Measurements from ENCODE around the gene GNAL.

The GNAL gene

GRCh38 chr18:11775436-11776174 lies 86.5 kb downstream of the GNAL start:
- DNase-seq: no peak

DNA sequence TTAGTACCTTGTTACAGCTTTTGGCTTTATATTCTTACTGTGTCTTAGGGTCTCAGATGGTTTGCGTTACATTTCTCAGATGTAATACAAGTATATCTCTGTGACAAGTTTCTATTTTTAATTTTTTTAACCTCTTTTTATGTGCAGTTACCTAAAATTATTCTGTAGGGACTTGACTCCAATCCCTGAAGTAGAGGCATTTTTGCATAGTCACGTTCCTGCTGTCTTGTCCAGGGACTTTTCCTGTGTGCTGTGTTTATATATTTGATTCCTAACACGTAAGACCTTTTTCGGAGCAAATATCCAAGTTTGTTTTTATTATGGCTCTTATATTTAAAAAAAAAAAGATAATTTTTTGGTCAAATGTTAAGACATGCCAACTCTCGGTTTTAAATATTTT lies 91.0 kb downstream of the GNAL start:
- no peak for DNase-seq

DNA sequence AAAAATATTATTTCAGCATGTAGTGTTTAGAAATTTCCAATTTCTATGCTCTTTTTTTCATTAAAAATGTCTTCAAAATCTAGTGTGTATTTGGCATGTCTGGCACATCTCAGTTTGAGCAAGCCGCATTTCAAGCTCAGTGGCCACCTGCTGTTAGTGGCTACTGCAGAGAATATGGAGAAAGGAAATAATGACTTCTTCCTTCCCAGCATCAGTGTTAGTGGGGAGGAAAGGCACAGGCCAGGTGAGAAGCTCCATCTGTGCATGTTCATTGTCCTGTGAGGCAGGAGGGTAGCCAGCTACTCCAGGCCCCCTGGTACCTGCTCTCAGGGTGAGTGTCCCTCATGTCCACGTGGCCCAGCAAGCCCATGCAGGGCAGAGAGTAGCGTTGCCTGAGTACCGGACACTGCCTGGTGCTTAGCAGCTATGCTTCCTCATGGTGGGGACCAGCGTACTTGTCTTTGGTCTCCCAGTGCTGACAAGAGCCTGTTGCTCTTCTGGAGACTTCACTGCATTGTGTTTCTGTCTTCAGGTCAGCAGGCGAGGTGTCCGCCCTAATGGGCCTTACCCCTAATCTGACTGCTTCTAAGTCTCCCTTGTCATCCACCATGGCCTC lies 94.8 kb downstream of the GNAL start:
- no peak for DNase-seq

DNA sequence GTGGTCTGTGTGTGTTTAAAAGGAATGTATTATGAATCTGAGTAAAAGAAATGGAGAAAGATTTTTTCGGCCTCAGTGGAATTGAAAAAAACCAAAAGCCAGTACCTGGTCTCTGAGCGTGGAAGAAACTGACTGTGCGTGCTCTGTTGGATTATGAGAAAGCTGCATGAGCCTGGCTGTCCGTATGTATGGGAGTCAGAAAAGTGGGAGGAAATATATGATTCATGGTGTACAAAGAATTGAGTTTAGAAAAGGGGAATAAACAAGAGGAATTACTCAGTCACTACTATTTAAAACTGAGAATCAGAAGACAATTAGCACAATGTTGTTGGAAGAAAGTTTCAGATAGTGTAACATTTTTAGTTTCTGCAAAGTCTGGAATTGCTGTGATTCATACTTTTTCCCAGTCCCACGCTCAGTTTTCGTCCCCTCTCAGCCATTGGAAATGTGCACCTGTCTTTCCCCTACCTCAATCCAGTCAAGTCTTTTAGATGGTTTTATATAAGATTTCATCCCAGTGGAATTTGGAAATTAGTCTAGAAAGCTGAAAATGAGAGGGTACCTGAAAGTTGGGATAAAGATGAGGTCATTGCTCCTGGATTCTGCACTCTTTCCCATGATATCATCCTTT lies 95.7 kb downstream of the GNAL start:
- DNase-seq: no peak

GRCh38 chr18:11785444-11786055 lies 96.5 kb downstream of the GNAL start:
- no peak for DNase-seq

DNA sequence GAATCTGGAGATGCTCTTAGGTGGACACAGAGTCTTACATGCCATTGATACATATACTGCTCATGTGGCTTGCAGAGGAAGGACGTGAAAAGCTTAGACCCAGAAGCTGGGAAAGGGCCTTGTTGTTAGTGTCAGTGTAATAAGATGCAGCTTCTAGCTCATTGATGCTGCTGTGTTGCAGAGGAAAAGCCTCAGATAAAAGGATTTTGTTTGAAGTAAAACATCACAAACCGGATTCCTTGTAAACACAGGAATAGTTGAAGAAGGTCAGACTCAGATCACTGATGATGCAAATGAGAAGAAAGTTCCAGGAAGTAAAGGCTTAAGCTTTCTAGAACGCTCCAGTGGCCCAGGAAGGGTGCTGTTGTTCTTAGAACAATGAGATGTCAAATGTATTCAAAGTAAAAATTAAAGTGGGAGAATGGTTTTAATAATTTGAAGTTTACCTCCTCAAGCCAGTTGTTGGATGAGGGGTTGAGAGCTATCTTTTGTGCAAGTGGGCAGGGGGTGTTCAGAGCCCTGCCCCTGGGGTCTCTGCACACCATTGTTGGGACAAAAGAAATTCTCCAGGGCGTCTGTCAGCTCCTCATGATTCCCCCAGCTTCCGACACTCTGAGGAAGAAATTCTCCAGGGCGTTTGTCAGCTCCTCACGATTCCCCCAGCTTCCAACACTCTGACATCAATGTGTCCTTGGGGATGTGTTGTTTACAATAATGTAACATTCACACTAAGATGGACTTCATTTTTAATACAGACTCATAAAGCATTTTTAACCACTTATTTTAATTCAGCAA lies 100.8 kb downstream of the GNAL start:
- no peak for DNase-seq

- DNase-seq: no peak
Observed at GRCh38 chr18:11791131-11791530, 102.1 kb downstream of the GNAL start.

GRCh38 chr18:11792632-11793031 lies 103.6 kb downstream of the GNAL start:
- no peak for DNase-seq

GRCh38 chr18:11794195-11794594 lies 105.1 kb downstream of the GNAL start:
- no peak for DNase-seq

DNA sequence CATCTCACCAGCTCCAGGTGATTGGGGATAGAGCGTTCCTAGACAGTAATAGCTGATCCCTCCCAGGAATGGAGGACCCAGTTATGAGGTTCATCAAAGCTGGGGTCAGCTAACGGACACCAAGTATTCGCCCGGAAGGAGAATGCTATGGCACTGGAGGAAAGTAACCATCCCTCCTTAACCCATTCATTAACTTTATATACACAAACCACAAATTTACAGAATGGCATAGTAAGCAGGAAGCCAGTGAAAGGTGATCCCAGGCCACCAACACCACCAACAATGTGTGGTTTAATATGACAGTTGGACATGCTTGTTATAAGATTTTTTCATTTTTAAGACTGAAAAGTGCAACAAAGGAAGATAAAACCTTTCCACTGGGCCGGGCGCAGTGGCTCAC lies 106.9 kb downstream of the GNAL start:
- DNase-seq: no peak

DNA sequence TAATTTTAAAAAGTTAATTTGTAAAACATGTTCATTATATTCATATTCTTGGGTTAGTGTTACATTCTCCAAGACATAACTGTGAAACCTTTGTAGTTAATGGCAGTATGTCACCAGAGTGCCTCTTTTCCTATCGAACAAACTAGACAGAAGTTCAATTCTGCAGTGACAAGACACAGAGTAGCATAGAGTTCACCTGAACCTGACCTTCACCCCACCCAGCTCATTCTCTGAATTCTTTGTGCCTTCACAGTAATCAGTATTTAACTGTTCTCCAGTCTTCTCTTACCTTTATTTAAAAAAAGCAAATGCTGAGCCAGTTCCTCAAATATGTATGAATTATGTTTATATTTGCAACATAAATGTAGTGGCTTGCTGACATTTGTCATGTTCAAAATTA lies 109.2 kb downstream of the GNAL start:
- DNase-seq: no peak

GRCh38 chr18:11799066-11799465 lies 110.0 kb downstream of the GNAL start:
- no peak for DNase-seq

- no peak for DNase-seq
Observed at GRCh38 chr18:11800566-11801334, 111.7 kb downstream of the GNAL start.

DNA sequence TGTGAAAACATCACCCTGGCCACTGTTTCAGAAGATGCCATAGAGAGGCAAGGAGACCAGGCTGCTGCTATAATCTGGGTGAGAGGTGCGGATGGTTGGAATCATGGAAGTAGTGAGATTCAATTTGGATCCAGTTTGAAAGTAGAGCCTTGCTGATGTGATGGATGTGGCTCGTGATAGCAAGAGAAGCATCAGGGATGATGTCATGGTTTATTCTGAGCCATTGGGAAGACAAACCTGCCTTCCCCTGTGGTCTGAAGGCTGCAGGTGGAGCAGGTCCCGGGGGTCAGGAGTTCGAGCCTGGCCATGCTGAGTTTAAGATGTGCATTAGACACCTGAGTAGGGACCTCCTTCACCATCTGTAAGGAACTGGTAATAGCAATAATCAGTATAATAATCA lies 112.5 kb downstream of the GNAL start:
- DNase-seq: no peak

GRCh38 chr18:11802158-11802557 lies 113.1 kb downstream of the GNAL start:
- no peak for DNase-seq

- DNase-seq: no peak
Observed at GRCh38 chr18:11802586-11802985, 113.5 kb downstream of the GNAL start.

DNA sequence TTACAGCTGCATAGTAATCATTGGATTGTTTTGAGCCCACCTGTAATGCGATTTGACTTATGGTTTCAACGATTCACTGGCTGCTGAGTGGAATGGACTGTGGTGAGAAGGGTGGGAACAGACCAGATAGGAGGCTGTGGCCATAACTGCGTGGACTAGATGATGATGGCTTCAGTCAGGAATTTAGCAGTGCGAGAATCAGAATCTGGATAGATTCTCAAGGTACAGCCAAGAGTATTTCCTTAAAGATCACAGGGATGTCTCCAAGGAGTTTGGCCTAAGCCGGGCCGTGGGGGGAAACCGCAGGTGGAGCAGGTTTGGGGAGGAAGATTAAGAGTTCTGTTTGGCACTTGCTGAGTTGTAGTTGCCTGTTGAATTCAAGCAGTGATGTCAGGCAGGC lies 118.2 kb downstream of the GNAL start:
- DNase-seq: no peak

- DNase-seq: no peak
Observed at GRCh38 chr18:11808001-11808855, 119.2 kb downstream of the GNAL start.

DNA sequence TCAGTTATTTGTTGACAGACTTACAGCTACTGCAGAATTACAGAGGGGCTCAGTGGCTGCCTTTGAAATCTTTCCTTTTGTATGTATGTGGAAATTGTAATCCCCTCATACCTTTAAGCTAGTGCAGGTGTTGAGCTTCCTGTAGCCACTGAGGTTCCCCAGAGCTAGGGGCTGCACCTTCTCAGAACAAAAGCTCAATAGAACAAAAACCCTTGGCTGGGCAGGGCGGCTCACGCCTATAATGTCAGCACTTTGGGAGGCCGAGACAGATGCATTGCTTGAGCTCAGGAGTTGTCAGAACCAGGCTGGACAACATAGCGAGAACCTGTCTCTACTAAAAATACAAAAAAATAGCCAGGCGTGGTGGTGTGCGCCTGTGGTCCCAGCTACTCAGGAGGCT lies 120.8 kb downstream of the GNAL start:
- DNase-seq: no peak

GRCh38 chr18:11810379-11810778 lies 121.3 kb downstream of the GNAL start:
- no peak for DNase-seq

DNA sequence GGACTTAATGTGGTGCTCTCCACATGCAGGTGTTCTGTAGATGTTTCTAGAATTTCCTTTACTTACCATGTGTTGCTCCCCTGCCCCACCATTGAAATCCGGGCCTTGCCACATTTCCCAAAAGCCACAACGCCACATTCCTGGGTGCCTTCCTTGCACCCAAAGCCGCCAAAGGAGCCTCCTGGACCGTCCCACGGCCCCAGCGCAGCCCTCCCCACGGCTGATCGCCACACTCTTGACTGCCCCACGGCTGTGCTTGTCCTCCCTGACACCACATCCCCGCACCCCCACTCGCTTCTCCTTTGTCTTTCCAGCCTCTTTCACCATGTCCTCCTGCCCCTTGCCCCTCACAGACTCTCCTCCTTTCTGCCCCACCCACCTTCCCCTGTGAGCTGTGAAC lies 121.9 kb downstream of the GNAL start:
- DNase-seq: no peak
